ENCODE results near the gene TDO2.
A peak's percentile ranks its signal among the peaks of the same experiment; 100 is the strongest.
"Not testable (repeated sequence)": the region's sequence is repeated elsewhere in the genome, so short reads cannot be mapped to it uniquely, and the experiment has no call there.

The TDO2 gene

DNA sequence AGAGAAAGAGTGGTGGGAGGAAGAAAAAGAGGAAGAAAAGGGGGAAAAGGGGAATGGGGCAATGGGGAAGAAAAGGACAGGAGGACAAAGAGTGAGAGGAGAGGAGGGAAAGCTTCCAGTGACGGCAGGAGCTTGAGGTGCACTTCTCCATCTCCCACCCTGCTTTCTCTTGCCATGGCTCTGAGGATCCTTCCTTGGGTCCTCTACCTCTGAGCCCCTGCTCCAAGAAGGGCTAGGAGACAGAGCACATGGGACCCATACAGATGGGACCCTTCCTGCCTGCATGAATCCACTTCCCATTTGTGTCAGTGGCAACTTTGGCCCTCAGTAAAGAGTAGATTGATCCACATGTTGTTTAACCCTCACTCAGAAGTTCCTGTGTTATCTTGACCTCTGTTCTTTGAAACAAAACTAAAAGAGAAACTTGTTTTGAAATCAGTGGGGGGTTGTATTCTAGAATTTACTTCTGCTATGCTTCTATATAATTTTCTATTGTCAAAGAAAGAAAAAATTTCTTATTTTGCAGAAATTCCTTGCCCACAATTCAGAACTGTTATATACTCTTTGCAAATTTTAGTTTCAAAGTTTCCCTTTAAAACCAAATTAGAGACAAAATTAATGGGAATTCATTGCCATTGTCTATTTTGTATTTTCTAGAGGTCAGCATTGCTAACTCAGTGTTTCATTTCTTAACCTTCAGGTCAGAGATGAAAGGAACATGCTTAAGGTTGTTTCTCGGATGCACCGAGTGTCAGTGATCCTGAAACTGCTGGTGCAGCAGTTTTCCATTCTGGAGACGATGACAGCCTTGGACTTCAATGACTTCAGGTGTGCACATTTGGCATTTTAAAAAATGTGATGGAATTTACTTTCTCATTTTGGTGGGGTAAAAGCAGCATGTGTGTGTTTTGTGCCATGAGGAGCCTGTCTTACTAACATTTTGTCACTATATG, 5.0 kb downstream of the TDO2 start:
- no peak for DNase-seq

- DNase-seq, result no peak
These were observed 6.2 kb downstream of the TDO2 start for GRCh38 chr4:155909615-155910226.

GRCh38 chr4:155911905-155912304, 8.4 kb downstream of the TDO2 start:
- DNase-seq, result no peak

- no peak for DNase-seq
These were observed 11.3 kb downstream of the TDO2 start for GRCh38 chr4:155914782-155915181.

- DNase-seq, result no peak
These were observed 18.1 kb downstream of the TDO2 start for GRCh38 chr4:155921597-155921996.

GRCh38 chr4:155924637-155925036, 21.1 kb downstream of the TDO2 start:
- DNase-seq, result no peak

GRCh38 chr4:155929833-155930232, 26.3 kb downstream of the TDO2 start:
- DNase-seq, result no peak

- DNase-seq, result peak; percentile 19
These were observed 26.8 kb downstream of the TDO2 start for GRCh38 chr4:155930330-155930729.

DNA sequence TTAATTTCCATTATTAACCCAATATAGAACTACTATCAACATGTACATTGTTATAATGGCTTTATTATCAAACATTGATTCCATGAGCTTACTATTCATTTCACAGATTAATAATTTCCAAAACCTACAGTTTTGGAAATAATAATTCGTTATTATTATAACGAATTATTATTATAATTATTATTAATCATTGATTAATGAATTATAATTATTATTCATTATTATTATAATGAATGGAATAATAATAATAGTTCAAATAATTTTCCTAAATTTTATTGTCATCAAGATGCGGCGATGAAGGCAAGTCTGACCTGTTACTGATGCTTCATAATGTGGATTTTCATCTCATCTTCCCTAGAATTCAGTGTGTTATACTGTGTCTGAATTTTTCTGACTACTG, 28.1 kb downstream of the TDO2 start:
- DNase-seq, result no peak

- not testable (repeated sequence) for DNase-seq
These were observed 31.1 kb downstream of the TDO2 start for GRCh38 chr4:155934634-155935033.

- DNase-seq, result no peak
These were observed 32.0 kb downstream of the TDO2 start for GRCh38 chr4:155935389-155935986.

DNA sequence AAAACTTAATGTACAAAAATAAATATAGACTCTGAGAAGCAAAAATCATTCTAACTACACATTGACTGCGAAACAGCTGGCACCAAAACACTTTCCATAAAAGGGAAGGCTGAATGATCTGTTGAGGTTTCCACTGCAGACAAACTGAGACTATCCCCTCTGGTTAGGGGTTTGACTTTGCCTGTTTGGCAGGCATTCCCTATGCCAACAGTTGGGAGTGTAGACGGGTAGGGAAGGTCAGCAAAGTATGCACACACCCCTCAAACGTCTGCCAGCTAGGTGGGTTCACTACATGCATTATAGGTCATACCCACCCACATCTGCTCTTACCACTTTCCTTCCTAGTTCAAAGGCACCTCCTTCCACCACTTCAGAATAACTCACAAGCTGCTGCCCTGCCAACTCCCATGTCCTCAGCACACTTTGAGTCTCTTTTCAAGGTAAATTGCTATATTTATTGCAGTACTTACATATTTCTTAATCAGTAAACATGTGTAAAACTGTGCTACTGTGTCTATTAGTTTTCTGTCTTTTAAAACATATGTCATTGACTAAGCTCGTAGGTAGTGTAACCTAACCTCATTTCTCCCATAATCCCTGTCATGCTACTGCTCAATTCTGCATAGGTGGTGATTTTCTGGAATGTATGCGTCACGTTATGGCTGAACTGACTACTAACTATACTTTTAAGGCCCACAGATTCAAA, 37.7 kb downstream of the TDO2 start:
- DNase-seq, result no peak

- DNase-seq, result no peak
These were observed 38.3 kb downstream of the TDO2 start for GRCh38 chr4:155941820-155942219.

DNA sequence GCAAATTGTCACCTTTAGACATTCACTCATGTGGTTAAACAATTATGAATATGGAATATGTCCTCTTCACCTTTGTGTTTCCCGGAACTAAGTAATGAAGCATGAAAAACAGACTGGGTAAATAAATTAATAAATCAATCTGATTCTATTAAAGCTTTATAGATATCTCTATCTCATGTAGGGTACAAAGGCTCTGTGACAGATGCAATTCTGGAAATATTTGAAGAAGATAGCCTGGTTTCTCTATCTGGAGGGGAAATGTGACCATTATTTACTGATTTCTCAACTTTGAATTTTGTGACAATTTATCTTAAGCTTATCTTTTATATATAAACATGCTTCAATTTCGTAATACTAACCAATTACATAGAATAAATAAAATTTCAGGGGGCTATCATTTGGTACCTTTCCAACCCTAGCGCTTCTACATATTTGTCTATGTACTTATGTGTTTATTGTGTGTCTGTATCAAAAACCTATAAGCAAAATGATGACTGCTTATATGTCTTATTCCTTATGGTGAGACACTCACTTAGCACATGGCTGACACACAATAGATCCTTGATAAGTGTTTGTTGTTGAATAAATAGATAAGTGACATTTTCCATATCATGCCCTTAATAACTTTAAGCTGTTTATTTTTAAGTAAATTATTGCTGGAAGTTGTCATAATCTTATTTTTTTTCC, 40.3 kb downstream of the TDO2 start:
- no peak for DNase-seq

DNA sequence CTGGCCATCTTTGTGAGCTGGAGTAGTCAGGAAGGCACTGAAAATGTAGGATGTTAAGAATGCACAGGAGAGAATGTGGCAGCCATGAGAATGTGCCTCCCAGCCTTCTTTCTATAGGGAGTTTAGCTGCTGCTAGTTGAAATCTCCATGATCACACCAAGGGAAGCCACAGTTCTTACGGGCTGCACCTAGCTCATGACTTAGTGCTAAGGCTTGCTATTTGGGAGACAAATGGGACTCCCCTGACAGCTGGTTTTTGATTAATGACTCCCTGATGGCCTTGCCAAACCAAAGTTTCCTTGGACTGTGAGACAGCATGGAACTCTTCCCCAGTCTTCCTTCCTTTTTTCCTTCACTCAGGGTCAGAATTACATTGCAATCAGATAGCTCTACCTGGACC, 41.0 kb downstream of the TDO2 start:
- no peak for DNase-seq

GRCh38 chr4:155946486-155946885, 43.0 kb downstream of the TDO2 start:
- DNase-seq, result no peak

- no peak for DNase-seq
These were observed 45.0 kb downstream of the TDO2 start for GRCh38 chr4:155948541-155948940.

GRCh38 chr4:155950461-155950860, 47.0 kb downstream of the TDO2 start:
- DNase-seq, result peak; percentile 74

- DNase-seq, result no peak
These were observed 49.0 kb downstream of the TDO2 start for GRCh38 chr4:155952501-155952901.

GRCh38 chr4:155953151-155954117, 49.9 kb downstream of the TDO2 start, which contains the start of gene CTSO:
CTSO (minus strand) TSS chr4:155953866; CDS start chr4:155953847, 19 bp downstream.
- DNase-seq, result peak; percentile 75

DNA sequence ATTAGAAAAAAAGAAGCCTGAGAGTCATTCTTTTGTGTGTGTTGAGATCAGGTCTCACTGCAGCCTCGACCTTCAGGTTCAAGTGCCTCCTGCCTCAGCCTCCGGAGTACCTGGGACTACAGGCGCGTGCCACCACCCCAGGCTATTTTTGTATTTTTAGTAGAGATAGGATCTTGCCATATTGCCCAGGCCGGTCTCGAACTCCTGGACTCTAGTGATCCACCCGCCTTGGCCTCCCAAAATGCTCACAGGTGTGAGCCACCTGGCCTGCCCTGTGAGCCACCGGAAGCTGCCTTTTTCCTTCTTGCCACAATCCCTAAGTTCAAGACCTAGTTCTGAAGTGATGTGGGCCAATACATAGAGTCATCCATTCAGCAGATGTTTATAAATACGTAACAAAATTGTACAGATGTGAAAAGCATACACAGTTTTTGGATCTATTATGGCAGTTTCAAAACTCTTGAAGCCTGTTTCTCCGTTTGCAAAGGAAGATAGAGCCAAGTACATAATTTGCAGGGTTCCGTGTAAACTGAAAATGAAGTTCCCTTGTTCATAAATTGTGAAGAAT, 50.7 kb downstream of the TDO2 start:
- DNase-seq, result no peak
